Stimulated activated CD8-positive, alpha-beta memory T cell treated with anti-CD3 and anti-CD28 coated beads, Interleukin-7, amount 100 ng/mL, for 1 hour (primary cell): Measurements from ENCODE around the gene PGAM4.
"Not testable (repeated sequence)": the region's sequence is repeated elsewhere in the genome, so short reads cannot be mapped to it uniquely, and the experiment has no call there.

Source experiments
- DNase-seq, 2 donors: peaks; one replicate each; pipeline ENCODE4 v3.0.0-alpha.2; 2020; ENCODE audit warnings: low read depth in 2 of 2

The PGAM4 gene

GRCh38 chrX:77925764-77926163, 43.7 kb downstream of the PGAM4 start:
- no peak for DNase-seq

- no peak for DNase-seq
These were observed 45.0 kb downstream of the PGAM4 start for GRCh38 chrX:77924320-77924859.

- DNase-seq = no peak
These were observed 46.7 kb downstream of the PGAM4 start for GRCh38 chrX:77922787-77923186.

GRCh38 chrX:77919370-77919769, 50.1 kb downstream of the PGAM4 start:
- not testable (repeated sequence) for DNase-seq

GRCh38 chrX:77918568-77918967, 50.9 kb downstream of the PGAM4 start:
- DNase-seq = no peak
